GM19452 (cell line): Measurements from ENCODE around the gene GORAB.
A peak's percentile ranks its signal among the peaks of the same experiment; 100 is the strongest.

Experiments used
- ATAC-seq: cut with Tn5 transposase; IDR thresholded peaks from one replicate; pipeline ENCODE4 v1.9.1; 2021; ENCODE audit not compliant: unreplicated experiment

The GORAB gene, protein sequence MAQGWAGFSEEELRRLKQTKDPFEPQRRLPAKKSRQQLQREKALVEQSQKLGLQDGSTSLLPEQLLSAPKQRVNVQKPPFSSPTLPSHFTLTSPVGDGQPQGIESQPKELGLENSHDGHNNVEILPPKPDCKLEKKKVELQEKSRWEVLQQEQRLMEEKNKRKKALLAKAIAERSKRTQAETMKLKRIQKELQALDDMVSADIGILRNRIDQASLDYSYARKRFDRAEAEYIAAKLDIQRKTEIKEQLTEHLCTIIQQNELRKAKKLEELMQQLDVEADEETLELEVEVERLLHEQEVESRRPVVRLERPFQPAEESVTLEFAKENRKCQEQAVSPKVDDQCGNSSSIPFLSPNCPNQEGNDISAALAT

GRCh38 chr1:170531758-170532657 is at the start of gene GORAB:
Gene GORAB, plus strand, starts transcription at chr1:170532166. Its CDS starts 58 bp downstream, at chr1:170532224.
- peak; percentile 99 for ATAC-seq

DNA sequence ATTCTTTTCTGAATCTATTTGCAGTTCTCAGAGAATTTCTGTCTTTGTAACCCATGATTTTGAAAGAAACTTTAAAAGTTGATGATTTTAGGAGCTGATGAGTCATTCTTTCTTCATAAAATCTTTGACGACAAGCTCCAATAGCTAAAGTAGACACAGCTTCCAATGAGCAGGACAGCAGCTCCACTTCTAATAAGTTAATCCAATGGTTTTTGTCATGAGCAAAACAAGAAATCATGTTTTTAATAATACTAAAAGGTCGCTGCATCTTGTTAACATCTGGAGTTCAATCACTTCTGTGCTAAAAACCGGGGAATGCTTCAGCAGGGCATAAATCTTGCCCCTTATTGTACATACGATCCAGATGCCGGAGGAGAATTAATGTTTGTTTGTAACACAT is 48.9 kb upstream of the GORAB start:
- ATAC-seq, result no peak

DNA sequence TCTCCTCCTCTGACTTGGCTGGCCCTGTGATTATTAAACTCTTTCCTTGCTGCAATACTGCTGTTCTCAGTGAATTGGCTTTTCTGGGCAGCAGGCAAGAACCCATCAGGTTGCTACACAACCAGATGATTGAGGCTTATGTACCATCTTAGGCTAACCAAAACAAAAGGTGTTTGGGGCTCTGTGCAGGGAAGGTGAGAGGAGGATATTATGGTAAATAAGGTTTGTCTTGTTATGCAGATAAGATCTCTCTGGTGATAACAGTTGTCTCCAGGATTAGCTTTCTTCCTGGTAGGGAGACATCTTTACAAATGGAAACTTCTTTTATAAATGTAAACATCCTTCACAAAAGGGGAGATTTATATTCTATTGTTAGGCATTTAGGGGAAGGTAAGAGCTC is 44.5 kb upstream of the GORAB start:
- ATAC-seq, result no peak

- ATAC-seq, result no peak
These were observed 40.7 kb upstream of the GORAB start for GRCh38 chr1:170491291-170491690.

- ATAC-seq, result no peak
These were observed 37.6 kb upstream of the GORAB start for GRCh38 chr1:170494369-170494768.

DNA sequence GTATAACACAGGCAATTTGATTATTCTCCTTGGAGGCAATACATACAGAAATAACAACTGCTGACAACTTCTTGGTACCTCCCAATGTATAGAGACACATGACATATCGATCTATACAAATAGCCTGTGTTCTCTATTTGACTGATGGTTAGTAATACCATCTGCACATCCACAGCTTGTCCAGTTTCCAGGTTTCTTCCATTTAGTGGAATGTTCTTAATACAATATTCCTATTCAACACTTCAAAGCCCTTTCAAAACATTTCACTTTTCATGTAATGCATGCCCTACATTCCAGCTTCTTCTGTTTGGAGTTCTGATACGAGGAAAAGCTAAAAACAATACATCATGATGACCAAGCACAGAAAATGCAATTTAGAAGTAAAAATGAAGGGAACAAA is 37.0 kb upstream of the GORAB start:
- no peak for ATAC-seq

DNA sequence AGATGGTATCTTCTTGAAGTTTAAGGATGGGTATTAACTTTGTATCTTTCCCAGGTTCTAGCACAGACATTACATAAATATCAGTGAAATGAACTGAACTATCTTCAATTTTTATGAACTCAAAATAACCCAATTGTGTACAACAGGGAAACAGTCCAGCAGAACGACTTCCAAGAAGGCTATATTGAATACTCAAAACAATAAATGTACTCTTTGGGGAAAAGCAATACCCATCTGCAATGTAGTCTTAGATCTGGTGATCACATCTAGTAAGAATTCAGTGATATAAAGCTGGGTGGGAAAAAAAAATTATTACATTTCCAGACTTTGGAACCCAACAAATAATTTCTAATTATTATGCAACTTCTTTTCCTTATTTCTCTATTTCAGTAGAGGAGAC is 33.1 kb upstream of the GORAB start:
- no peak for ATAC-seq

DNA sequence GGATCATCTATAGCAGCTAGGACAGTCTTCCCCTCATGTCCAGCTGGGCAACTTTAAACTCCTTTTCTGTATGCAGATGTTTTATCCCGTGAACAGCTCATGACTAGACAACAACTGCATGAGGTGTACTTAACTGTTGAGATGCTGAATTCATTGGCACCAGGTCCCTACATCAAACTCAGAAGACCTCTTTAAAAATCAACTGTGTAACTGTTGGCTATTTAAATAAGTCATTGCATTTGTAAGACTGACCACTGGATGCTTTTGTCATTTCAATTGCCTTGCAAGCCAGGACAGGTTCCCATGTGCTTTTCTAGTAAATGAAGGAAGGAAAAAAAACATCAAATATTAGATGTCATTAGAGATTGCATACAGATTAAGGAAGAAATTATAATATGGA is 28.3 kb upstream of the GORAB start:
- ATAC-seq, result no peak

DNA sequence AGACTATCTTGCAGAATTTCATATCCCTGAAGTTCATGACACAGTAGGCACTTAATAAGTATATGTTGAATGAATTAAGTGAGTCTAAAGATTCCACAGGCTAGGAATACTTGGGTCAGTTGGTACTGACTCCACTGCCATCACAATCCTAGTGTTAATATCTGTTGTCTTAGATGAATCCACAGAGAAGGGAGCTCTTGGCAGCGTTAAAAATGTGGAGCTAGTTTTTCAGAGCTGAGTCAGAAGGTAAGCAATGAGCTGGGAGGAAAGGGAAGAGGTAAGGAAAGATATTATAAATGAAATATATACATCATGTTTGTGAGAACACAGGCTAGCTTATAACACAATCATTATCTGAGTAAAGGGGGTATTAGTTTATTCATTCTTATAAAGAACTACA is 21.8 kb upstream of the GORAB start:
- ATAC-seq, result no peak

DNA sequence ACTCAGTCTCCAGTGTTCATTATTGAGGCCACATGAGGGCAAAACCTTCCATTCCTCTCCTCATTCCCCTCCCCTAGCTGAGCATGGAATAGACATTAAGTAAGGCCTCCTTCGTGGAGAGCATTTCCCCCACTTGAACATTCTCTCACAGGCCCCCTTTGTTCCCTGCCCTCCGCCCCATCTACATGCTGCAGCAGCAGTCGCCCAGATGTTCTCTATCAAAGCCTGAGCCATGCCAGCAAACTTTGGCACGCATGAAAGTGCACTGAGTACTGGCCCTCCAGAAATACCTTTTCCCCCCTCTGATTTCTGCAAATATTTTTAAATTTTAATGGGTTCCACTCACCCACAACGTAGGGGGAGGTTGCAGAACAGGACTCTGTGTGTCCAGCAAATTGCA is 20.9 kb upstream of the GORAB start:
- no peak for ATAC-seq

DNA sequence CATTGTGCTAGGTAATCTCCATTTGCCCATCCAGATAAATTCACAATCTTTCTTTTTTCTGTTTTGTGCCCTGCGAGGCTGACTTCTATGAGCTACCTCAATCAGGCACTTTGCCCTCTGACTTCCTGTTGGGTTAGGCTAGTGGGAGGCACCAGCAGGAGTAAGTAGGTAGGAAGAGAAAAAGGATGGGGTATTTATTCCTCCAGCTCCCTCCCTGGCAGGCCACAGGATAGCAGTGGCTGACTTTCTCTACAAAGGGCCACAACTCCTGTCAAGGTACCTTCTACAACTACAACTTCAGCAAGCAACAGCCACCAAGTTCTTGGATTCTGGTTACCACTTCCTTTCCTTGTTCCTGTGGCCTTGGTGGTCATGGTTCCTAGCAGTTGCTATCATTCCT is 18.8 kb upstream of the GORAB start:
- ATAC-seq, result no peak

DNA sequence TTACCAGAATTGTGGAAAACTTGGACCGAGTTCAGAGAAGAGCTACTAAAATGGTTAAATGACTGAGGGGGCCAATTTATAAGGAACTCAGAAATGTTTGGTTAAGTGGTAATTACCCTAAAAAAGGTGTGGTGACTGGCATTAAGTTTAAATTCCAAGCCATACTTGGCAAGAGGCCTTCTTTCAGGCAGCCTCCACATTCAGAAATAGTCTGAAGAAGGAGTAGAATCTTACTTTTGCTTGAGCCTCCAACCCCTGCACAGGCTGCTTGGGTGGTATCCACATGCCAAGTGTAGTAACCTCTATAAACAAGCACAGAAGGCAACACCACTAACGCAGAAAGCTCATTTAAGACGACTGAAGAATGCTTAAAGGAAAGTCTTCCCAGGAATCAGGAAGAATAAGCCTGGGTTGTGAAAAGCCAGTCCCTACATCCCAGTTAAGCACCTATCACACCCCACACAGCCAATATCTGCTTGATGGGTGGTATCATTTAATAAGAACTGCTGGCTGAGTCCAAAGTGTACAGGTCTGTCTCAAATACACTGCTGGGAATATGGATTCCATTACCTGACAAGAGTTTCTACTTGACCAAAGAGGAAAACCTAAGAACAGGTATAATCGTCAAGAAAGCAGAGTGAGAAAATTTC is 13.7 kb upstream of the GORAB start:
- no peak for ATAC-seq

DNA sequence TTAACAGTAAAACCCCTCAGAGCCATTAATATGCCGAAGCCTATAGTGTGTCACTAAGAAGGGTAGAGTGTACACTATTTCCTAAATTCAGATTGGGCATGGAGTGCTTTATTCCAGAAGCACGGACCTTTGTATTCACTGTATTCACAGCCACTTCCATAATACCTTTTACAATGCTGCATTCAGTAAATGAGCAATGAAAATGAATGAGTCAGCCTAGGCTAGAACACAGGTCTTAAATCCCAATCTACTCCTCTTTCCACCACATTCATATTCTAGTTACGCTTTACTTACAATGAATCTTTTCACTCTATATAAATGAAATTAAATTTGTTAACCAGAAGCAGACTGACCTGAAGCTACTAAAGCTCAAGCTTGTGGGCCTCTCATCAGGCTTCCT is 13.0 kb upstream of the GORAB start:
- ATAC-seq, result no peak

- ATAC-seq, result no peak
These were observed 11.4 kb upstream of the GORAB start for GRCh38 chr1:170520601-170521000.

DNA sequence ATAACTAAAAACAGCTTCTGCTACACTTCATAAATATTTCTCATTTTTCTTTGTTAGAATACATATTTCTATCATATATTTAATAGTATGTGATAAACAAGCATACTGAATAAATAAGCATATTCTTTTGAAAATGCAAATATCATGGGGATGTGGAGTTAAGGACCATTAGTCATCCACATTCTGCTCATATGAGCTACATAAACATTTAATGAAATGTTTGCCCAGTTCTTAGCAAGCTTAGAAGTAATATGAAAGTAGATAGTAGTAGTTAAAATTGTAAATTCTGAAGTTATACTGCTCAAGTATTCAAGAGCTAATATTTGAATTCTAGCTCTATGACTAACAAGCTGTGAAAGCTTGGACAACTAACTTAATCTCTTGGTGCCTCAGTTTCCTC is 10.1 kb upstream of the GORAB start:
- ATAC-seq, result no peak

GRCh38 chr1:170530972-170531757 is 801 bp upstream of the GORAB start:
- peak; percentile 7 for ATAC-seq

DNA sequence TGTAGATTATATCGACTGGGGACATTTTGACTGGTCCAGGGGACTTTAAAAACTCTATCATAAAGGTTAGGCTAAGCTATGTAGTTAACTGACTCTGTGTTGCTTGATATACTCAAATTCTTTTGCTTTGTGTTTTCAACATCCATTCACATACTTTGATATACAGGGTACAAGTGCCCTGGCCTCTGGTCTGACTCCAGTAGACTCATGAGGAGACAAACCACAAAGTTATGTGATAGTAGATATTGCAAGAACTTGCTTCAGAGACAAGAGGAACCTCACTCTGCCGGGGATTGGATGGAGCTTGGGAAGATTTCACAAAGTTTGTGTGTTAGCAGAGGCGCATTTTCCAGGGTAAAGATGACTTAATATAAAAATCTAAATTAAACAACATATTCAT is 1.3 kb downstream of the GORAB start:
- no peak for ATAC-seq

- no peak for ATAC-seq
These were observed 2.7 kb downstream of the GORAB start for GRCh38 chr1:170534626-170535147.

- no peak for ATAC-seq
These were observed 3.5 kb downstream of the GORAB start for GRCh38 chr1:170535418-170535817.

DNA sequence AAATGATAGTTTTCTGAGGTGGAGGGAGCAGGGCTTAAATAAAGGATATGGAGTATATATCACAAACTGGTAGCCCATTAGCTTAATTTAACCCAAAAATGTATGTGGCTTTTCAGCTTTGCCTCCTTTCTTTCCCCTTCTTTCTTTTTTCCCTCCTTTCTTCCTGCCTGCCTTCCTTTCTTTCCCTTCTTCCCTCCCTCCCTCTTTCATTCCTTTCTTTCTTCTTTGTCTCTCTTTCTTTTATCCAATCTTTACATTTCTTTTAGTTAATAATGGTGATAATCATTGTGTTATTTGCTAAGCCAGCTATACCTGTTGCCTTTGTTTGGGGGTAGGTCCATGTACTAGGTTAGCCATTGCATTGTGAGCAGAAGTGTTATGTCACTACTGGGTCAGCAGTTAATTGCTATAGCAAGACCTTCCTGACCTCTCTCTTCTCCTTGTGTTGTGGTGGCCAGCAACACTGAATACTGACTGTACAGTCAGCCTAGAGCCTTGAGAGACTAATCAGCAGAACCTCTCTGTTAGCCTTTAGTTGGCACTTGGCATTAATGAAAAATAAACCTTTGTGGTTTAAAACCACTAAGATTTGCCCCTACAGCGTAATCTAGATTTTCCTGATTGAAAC is 5.1 kb downstream of the GORAB start:
- no peak for ATAC-seq
